ENCODE measurements around the gene ZBTB49.
"Not testable (repeated sequence)": the region's sequence is repeated elsewhere in the genome, so short reads cannot be mapped to it uniquely, and the experiment has no call there.

Gene ZBTB49

DNA sequence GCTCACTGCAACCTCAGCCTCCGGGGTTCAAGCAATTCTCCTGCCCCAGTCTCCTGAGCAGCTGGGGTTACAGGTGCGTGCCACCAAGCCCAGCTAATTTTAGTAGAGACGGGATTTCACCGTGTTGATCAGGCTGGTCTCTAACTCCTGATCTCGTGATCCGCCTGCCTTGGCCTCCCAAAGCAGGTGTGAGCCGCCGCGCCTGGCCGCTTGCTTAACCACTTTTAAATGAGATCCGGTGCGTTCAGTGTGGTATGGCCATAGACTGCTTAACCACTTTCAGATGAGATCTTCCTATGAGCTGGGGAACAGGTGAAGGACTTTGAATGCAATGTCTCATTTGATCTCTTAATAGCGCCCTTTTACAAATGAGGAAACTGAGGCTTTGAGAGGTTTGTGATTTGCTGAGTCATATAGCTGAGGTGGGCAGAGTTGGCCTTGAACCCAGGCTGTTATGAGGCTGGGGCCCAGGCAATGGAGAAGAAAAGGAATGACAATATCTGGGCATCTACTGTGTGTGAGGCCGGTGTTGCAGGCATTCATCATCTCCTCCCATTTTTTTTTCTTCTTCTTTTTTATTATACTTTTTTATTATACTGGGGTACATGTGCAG, 55.0 kb downstream of the ZBTB49 start:
- in situ Hi-C loops (cut with HindIII; ENCODE audit: low sequenced_read_pairs): no loop called here
- no peak overlapping the region for H3K4me3 ChIP-seq (ENCODE audit: low read depth, low read length)
- no peak for DNase-seq (ENCODE audit: low read depth)
- TF ChIP-seq, protein P1, sequence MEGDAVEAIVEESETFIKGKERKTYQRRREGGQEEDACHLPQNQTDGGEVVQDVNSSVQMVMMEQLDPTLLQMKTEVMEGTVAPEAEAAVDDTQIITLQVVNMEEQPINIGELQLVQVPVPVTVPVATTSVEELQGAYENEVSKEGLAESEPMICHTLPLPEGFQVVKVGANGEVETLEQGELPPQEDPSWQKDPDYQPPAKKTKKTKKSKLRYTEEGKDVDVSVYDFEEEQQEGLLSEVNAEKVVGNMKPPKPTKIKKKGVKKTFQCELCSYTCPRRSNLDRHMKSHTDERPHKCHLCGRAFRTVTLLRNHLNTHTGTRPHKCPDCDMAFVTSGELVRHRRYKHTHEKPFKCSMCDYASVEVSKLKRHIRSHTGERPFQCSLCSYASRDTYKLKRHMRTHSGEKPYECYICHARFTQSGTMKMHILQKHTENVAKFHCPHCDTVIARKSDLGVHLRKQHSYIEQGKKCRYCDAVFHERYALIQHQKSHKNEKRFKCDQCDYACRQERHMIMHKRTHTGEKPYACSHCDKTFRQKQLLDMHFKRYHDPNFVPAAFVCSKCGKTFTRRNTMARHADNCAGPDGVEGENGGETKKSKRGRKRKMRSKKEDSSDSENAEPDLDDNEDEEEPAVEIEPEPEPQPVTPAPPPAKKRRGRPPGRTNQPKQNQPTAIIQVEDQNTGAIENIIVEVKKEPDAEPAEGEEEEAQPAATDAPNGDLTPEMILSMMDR (IDR thresholded peaks at IDR 0.05; ENCODE audit: low read depth, low read length, missing control alignments): no peak

DNA sequence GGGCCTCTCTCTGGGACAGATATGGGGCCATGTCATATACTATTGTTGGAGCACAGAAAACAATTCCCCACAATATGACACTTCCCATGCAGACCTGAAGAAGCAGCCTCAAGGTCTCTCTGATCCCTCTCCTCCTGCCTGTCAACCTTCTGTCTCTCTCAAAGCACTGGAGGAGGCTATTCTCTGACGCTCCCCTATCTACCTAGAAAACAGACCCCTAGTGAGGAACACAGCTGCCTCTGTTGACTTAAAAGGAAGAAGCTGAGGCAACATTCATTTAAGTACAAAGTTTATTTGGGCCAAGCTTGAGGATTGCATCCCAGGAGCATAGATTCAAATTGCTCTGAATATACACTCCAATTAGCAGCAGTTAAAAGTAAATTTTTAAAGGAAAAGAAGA, 57.5 kb downstream of the ZBTB49 start:
- in situ Hi-C loops (cut with HindIII; ENCODE audit: low sequenced_read_pairs): no loop called here
- DNase-seq (ENCODE audit: low read depth): no peak
- TF ChIP-seq, protein P1 (IDR thresholded peaks at IDR 0.05; ENCODE audit: low read depth, low read length, missing control alignments): no peak
- H3K4me3 ChIP-seq (ENCODE audit: low read depth, low read length): no peak overlapping the region

DNA sequence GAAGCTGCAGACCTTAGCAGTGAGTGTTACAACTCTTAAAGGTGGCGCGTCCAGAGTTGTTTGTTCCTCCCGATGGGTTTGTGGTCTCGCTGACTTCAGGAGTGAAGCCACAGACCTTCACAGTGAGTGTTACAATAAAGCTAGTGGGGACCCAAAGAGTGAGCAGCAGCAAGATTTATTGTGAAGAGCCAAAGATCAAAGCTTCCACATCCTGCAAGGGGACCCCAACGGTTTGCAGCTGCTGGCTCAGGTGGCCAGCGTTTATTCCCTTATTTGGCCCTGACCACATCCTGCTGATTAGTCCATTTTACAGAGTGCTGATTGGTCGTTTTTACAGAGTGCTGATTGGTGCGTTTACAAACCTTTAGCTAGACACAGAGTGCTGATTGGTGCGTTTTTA, 58.5 kb downstream of the ZBTB49 start:
- DNase-seq (ENCODE audit: low read depth); in situ Hi-C loops (cut with HindIII; ENCODE audit: low sequenced_read_pairs); H3K4me3 ChIP-seq (ENCODE audit: low read depth, low read length): not testable (repeated sequence)

DNA sequence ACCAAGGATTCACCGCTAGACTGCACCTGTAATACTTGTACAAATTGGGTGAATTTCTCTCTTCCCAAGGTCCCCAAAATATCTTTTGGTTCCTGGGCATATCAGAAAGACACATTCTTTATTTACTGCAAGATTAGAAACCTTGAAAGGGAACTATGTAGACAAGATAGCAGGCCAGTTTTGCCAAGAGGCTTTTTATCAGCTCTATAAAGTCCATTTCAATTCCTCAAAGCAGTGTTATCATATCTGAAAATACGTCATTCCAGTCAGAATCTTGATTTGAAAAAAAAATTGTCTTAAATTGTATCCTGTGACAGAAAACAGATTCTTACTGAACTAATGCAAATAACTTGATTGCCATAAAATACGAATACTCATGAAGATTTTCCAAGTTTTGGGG, 59.8 kb downstream of the ZBTB49 start:
- TF ChIP-seq, protein P1 (IDR thresholded peaks at IDR 0.05; ENCODE audit: low read depth, low read length, missing control alignments): no peak
- DNase-seq (ENCODE audit: low read depth): no peak
- no peak overlapping the region for H3K4me3 ChIP-seq (ENCODE audit: low read depth, low read length)
- in situ Hi-C loops (cut with HindIII; ENCODE audit: low sequenced_read_pairs): no loop called here

DNA sequence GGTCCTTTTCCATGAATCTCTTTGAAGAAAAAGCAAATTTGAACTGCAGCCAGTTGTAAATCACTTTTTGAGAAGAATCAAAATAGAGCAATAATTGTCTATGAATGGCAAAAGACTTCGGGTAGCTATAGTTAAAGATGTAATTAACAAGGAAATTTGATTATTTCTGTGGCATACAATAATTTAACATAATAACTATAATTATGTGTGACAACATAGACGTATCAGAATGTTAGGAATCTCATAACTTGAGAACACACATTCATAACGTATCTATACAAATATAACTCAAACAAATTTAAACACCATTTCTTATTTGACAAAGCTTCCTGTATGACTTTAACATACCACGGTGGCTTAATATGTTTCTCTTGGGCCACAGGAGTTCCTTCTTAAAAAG, 60.9 kb downstream of the ZBTB49 start:
- in situ Hi-C loops (cut with HindIII; ENCODE audit: low sequenced_read_pairs): no loop called here
- DNase-seq (ENCODE audit: low read depth): no peak
- H3K4me3 ChIP-seq (ENCODE audit: low read depth, low read length): no peak overlapping the region
- TF ChIP-seq, protein P1 (IDR thresholded peaks at IDR 0.05; ENCODE audit: low read depth, low read length, missing control alignments): no peak

DNA sequence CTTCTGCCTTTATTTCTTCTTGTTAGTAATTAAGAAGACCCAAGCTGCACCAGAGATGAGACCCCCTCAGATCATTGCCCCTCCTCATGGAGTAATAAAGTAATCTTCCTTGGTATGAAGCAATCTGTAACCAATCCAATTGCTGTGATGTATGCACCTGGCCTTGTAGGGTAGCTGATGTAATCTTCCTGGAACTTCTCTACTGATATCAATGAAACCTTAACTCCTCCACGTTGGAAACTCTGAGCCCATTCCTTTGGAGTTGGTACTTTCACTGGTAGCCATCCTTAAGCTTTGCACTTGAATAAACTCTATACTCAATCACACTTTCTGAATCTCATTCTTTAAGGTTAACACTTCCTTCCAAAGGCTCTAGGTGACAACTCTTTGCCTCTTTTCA, 65.3 kb downstream of the ZBTB49 start:
- no peak overlapping the region for H3K4me3 ChIP-seq (ENCODE audit: low read depth, low read length)
- TF ChIP-seq, protein P1 (IDR thresholded peaks at IDR 0.05; ENCODE audit: low read depth, low read length, missing control alignments): no peak
- in situ Hi-C loops (cut with HindIII; ENCODE audit: low sequenced_read_pairs): no loop called here
- DNase-seq (ENCODE audit: low read depth): no peak

DNA sequence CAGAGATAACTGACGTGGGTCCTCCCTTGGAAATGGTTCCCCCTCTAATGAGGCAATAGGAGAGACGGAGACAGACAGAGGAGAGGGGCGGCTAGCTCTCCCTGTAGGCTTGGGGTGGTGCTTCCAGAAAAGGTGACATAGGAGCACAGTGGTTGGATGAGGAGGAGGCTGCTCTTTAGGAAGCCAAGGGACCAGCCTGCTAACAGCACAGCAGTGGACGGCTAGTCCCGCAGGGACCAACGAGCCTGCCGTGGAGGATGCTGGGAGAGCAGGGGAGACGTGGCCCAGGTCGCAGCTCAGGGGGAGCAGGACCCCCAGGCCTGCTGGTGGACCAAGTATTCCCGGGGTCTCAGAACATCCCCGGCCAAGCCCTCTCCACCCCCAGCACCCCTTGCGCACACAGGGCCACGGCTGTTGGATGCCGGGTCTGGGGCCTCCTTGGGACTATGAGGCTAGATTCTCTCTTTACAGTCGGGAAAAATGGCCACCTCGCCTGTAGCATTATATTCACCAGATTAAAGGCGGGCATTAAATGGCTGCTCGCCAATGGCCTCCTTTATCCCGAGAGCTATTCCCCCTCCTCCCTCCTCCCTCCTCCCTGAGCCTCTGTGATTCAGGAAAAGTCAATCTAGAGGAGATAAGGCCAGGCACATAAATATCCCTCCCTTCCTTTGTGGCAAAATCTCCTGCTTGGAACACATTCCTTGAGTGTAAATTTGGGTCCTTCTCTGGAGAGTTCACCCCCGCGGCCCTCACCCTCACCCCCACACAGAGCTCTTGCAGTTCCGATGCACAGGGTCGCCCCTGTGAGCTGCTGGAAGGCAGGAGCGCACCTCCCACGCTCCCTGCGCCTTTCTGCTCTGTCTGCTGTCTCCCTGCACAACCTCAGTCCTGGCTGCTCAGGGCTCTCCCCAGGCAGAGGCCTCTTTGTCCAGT, 66.3 kb downstream of the ZBTB49 start:
- TF ChIP-seq, protein P1 (IDR thresholded peaks at IDR 0.05; ENCODE audit: low read depth, low read length, missing control alignments): no peak
- no peak for DNase-seq (ENCODE audit: low read depth)
- no peak overlapping the region for H3K4me3 ChIP-seq (ENCODE audit: low read depth, low read length)
- in situ Hi-C loops (cut with HindIII; ENCODE audit: low sequenced_read_pairs): no loop called here
